HL-60 (cell line): ENCODE measurements around the gene ANKS1A.

Source experiments
- DNase-seq, 2 experiments: peaks; one replicate each; pipeline ENCODE4 v3.0.0-alpha.2; 2010 to 2020; ENCODE audit warnings: low read depth in 1 of 2, low spot score in 1 of 2
- H3K27ac ChIP-seq: fragments of 250-450 bp; sonication (Bioruptor Pico); replicated peaks from 2 replicates; pipeline ENCODE4 v1.5.1; 2020; ENCODE audit warnings: mild to moderate bottlenecking, moderate library complexity
- H3K27me3 ChIP-seq: fragments of 250-450 bp; sonication (Bioruptor Pico); 2 replicates; pipeline ENCODE4 v1.5.1; 2021; ENCODE audit warnings: mild to moderate bottlenecking, moderate library complexity; ENCODE audit not compliant: insufficient read depth, poor library complexity, severe bottlenecking
- H3K4me3 ChIP-seq: replicated peaks from 2 replicates; pipeline ENCODE4 v1.5.1; 2011; ENCODE audit warnings: mild to moderate bottlenecking, control low read depth, low read length; ENCODE audit not compliant: insufficient read depth
- GABPA ChIP-seq: IDR thresholded peaks from 2 replicates; pipeline ENCODE4 v1.6.1; 2012; ENCODE audit warnings: low read depth
- POLR2AphosphoS5 ChIP-seq: IDR thresholded peaks from 2 replicates; pipeline ENCODE4 v1.6.1; 2012; ENCODE audit warnings: low read depth
- REST ChIP-seq: IDR thresholded peaks from 2 replicates; pipeline ENCODE4 v1.6.1; 2012; ENCODE audit warnings: low read depth; ENCODE audit not compliant: insufficient replicate concordance
- SPI1 ChIP-seq: IDR thresholded peaks from 2 replicates; pipeline ENCODE4 v1.6.1; 2012; ENCODE audit warnings: low read depth, mild to moderate bottlenecking, borderline replicate concordance
- TF ChIP-seq, protein P1 (sequence below): IDR thresholded peaks from one replicate; pipeline ENCODE4 v1.5.1; 2011; ENCODE audit warnings: low read length, control low read depth, inconsistent platforms; ENCODE audit not compliant: insufficient read depth

ANKS1A gene

DNA sequence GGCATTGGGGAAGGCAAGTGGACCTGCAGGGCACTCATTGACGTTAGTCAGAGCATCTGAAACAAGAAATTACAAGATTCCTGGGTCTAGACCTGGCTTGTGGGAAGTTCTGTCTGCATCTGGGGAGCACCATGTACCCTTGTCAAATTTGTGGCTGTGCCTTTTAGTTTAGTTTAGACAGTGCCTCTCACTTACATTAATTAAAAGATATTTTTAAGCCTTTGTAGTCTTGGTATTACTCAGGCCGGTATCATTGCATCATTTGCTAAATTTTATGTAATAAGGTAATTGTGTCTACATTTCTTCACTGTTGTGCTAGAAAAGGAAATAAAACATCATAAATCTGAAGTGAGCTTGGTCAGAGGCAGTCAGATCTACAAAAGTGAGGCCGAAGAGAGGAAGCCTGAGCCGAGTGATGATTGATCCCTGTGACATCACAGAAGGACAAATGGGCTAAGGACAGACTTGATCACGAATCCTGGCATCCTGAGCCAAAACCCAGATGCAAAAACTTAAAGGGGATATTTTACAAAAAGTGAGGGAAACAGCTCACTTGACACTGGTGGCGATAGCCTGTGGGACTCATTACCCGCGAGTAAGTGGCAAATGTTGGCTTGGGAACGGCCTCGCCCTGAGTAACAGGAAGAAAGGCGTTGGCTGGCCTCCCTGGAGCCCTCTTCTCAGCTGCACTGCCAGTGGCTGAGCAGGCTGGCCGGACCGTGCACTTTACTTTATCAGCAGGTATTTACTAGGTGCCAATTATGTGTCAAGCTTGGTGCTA, 145.5 kb downstream of the ANKS1A start:
- TF ChIP-seq POLR2AphosphoS5 (no peak), SPI1 (no peak)
- TF ChIP-seq, protein P1, sequence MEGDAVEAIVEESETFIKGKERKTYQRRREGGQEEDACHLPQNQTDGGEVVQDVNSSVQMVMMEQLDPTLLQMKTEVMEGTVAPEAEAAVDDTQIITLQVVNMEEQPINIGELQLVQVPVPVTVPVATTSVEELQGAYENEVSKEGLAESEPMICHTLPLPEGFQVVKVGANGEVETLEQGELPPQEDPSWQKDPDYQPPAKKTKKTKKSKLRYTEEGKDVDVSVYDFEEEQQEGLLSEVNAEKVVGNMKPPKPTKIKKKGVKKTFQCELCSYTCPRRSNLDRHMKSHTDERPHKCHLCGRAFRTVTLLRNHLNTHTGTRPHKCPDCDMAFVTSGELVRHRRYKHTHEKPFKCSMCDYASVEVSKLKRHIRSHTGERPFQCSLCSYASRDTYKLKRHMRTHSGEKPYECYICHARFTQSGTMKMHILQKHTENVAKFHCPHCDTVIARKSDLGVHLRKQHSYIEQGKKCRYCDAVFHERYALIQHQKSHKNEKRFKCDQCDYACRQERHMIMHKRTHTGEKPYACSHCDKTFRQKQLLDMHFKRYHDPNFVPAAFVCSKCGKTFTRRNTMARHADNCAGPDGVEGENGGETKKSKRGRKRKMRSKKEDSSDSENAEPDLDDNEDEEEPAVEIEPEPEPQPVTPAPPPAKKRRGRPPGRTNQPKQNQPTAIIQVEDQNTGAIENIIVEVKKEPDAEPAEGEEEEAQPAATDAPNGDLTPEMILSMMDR: no peak
- Histone ChIP-seq H3K4me3 (no peak overlapping the region), H3K27ac (no peak overlapping the region), H3K27me3 (no peaks in the 10 kb centered on the region)
- DNase-seq: no peak

DNA sequence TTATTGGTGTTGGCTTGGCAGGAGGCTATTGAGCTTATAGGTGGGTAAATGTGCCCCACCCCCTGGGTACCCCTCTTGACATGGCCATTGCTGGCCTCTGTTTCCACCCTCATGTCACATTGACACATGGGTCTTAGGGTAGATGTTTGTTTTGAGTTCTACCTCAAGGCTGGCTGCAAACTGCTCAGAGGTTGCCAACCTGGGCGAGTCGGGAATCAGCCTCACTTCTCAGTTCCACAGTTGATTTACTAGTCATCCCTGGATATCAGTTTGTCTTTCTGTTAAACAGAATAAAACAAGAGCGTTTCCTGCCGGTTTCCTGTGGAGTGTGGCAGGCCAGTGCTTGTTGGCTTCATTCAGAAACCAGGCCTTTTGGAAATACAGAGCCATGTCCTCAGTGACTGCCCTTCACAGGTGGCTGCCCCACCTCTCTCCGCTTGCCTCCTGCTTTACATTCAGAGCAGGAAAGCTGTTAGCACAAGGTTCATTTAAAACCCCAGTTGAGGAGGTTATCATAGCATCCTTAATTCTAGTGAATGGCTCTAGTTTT, 146.5 kb downstream of the ANKS1A start:
- H3K4me3 ChIP-seq: no peak overlapping the region
- no peak for DNase-seq
- no peaks in the 10 kb centered on the region for H3K27me3 ChIP-seq
- H3K27ac ChIP-seq: no peak overlapping the region
- TF ChIP-seq REST: no peak
- TF ChIP-seq, protein P1: no peak
- no peak for TF ChIP-seq GABPA
- TF ChIP-seq POLR2AphosphoS5: no peak
- TF ChIP-seq SPI1: no peak

DNA sequence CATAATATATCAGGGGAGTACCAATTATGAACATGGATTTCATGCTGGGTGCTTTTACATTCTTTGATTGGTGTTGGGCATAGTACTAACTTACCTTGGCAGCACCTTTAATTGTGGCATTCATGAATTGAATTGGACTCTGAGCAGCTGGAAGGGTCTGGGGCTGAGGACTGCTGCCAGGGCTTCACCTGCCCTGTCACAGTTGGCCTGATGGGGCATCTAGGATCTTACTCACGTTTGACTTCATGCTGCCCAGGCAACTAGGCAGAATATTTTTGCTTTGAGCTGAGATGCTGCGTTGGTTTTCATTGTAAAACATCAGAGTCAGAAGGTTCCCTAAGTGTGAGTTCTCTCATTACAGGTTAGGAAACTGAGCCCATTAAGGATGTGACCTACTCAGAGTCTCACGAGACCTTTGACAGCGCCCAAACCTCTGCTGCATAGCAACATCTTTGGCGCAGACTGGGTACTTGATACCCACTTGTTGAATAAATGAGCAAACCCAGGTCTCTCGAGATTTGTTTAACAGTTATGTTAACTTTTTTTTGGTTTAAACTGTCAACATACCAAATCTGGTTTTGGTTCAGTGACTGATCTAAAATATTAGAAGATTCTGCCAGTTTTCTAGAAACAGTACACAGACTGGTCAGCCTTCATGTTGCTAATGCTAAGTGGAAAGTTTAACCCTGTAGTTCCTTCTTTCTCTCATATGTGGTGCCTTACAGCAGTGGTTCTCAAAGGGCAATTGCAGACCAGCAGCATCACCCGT, 147.2 kb downstream of the ANKS1A start:
- Histone ChIP-seq H3K4me3 (no peak overlapping the region), H3K27ac (no peak overlapping the region), H3K27me3 (no peaks in the 10 kb centered on the region)
- TF ChIP-seq, protein P1: no peak
- TF ChIP-seq SPI1 (no peak), POLR2AphosphoS5 (no peak)
- no peak for DNase-seq

DNA sequence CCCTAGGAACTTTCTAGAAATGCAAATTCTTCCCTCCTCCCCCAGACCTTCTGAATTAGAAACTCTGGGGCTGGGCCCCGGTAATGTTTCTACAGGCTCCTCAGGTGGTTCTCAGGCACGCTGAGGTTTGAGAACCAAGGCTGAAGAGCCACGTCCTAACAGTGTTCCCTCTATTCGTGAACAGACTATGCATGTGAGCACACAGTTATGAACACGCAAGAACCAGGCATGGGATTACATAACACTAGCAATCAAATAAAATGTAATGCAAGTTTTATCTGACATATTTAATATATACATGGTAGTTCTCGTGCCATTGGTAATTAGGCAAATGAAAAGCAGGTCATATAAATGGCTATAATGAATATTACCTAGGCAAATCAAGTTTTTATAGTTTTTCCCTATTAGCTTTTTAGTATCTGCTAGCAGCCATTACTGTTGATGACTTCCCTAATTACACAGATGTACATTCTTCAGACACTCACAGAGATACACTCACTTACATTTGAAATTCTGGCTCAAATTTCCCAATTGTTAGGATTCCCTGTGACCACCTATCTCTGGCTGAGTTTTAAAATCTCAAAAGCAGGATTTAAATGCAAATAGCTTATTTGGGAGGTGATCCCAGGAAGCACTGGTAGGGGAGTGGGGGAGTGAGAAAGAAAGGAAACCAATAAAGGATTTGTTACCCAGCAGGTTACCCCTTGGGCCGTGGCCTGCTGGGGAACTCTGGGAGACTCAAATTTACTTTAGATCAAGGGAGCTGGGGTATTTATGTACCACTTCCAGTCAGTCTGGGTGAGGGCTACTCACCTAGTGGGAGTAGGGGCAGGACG, 148.0 kb downstream of the ANKS1A start:
- H3K27ac ChIP-seq: no peak overlapping the region
- no peak for DNase-seq
- H3K27me3 ChIP-seq: no peaks in the 10 kb centered on the region
- H3K4me3 ChIP-seq: no peak overlapping the region
- TF ChIP-seq, protein P1: no peak
- TF ChIP-seq REST (no peak), SPI1 (no peak), POLR2AphosphoS5 (no peak), GABPA (no peak)
